Right lobe of liver (tissue), 6 donors: ENCODE results near the gene KLK7. TPM values are rescaled to one million over a fixed set of nuclear protein-coding genes. Genes with fewer than 3 reads are reported as not detected.

ENCODE experiments used
- ATAC-seq, 4 donors: fragments of 200-7000 bp; cut with Tn5 transposase; one replicate each; pipeline ENCODE4 v1.9.1; 2020; ENCODE audit warnings: mild to moderate bottlenecking in 4 of 4, moderate library complexity in 4 of 4
- DNase-seq, 3 donors: peaks; one replicate each; pipeline ENCODE4 v3.0.0-alpha.2; 2020
- H3K27ac ChIP-seq, 3 donors: fragments of 200-600 bp; one replicate each; pipeline ENCODE4 v1.8.0; 2022
- H3K27me3 ChIP-seq, 2 donors: fragments of 200-600 bp; one replicate each; pipeline ENCODE4 v1.8.0; 2022
- H3K36me3 ChIP-seq, 4 donors: fragments of 200-600 bp; sonication (generic) in 1 of 4; one replicate each; pipeline versions ENCODE4 v1.5.1 to v1.8.0; 2017 to 2022; ENCODE audit warnings: control low read depth in 1 of 4
- H3K4me1 ChIP-seq, 4 donors: fragments of 200-600 bp; sonication (generic) in 1 of 4; one replicate each; pipeline versions ENCODE4 v1.5.1 to v1.8.0; 2017 to 2022; ENCODE audit warnings: control low read depth in 1 of 4
- H3K4me3 ChIP-seq, 3 donors: fragments of 200-600 bp; one replicate each; pipeline ENCODE4 v1.8.0; 2022
- H3K9me3 ChIP-seq, 4 donors: fragments of 200-600 bp; sonication (generic) in 1 of 4; one replicate each; pipeline versions ENCODE4 v1.5.1 to v1.8.0; 2017 to 2022; ENCODE audit warnings: control low read depth in 1 of 4
- POLR2A ChIP-seq: fragments of 450-650 bp; IDR thresholded peaks from one replicate; pipeline ENCODE4 v1.6.1; 2017; ENCODE audit warnings: antibody characterized with exemption, mild to moderate bottlenecking
- WGBS: methylation state at CpG from one replicate; pipeline ENCODE4 v1.1.6; 2018; ENCODE audit warnings: low coverage, low lambda C conversion rate; ENCODE audit not compliant: insufficient coverage; ENCODE audit errors: missing lambda C conversion rate; 5-methylcytosine and 5-hydroxymethylcytosine counted together
- intact Hi-C, 2 donors: fragments of 100-400 bp; cut with DNase I; formaldehyde crosslinking; loops; one replicate each; pipeline versions ENCODE4 v1.11.2 to v1.14.1; 2022
- total RNA-seq, 6 experiments: library from RNA; depleted of rRNA in 2 of 6; stranded (reverse); fragments of >200 nt in 2 of 6; fragmentation: NEBNext Ultra II Directional in 3 of 6; extraction: Animal tissue kit (Norgen Biotek cat#: 25700) in 3 of 6; gene quantifications; one replicate each; pipeline versions ENCODE4 v1.1.0 to v1.2.4, GENCODE V29; 2016 to 2023
- TF ChIP-seq, protein P1 (sequence below), 4 donors: fragments of 200-600 bp in 3 of 4; fragments of 450-650 bp in 1 of 4; IDR thresholded peaks; one replicate each; pipeline versions ENCODE4 v1.5.1 to v1.8.0; 2016 to 2022; ENCODE audit warnings: antibody characterized with exemption in 4 of 4, mild to moderate bottlenecking in 2 of 4
- donor health status: DM: no; HTN: yes; CAD: no.
- donor health status: DM: no; HTN: no; CAD: no.
- donor health status: DM: no; HTN: no; CAD: no.
- donor health status: DM: no; HTN: yes; CAD: no.
- donor health status: DM: no; HTN: yes; CAD: no.

Gene KLK7
- total RNA-seq, 6 experiments from 2014 or later, result not detected

DNA sequence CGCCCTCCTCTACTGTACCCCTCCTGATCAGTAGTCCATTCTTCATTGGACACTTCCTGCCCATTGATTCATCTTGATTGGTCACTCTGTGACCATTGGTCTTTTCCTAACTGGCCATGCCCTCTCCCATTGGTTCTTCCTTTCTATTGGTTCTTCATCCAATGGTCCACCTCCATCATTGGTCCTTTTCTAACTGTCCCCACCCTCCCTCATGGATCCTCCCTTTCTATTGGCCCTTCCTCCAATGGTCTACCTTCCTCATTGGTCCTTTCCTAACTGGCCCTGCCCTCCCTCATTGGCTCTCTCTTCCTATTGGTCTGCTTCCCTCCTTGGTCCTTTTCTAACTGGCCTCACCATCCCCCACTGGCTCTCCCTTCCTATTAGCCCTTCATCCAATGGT, 21.5 kb downstream of the KLK7 start:
- DNase-seq, result no peak
- no peaks in the 10 kb centered on the region for H3K4me1 ChIP-seq
- no peaks in the 10 kb centered on the region for H3K9me3 ChIP-seq
- TF ChIP-seq, protein P1, sequence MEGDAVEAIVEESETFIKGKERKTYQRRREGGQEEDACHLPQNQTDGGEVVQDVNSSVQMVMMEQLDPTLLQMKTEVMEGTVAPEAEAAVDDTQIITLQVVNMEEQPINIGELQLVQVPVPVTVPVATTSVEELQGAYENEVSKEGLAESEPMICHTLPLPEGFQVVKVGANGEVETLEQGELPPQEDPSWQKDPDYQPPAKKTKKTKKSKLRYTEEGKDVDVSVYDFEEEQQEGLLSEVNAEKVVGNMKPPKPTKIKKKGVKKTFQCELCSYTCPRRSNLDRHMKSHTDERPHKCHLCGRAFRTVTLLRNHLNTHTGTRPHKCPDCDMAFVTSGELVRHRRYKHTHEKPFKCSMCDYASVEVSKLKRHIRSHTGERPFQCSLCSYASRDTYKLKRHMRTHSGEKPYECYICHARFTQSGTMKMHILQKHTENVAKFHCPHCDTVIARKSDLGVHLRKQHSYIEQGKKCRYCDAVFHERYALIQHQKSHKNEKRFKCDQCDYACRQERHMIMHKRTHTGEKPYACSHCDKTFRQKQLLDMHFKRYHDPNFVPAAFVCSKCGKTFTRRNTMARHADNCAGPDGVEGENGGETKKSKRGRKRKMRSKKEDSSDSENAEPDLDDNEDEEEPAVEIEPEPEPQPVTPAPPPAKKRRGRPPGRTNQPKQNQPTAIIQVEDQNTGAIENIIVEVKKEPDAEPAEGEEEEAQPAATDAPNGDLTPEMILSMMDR (IDR thresholded peaks at IDR 0.05), result no peak
- TF ChIP-seq POLR2A, result no peak
- H3K27me3 ChIP-seq, result no peaks in the 10 kb centered on the region
- H3K27ac ChIP-seq, result no peak overlapping the region
- intact Hi-C loops, result no loop called here
- 50% methylated on average over 1 of the region's 1 CpG for WGBS
- H3K36me3 ChIP-seq, result no peaks in the 10 kb centered on the region
- no peak for ATAC-seq
- H3K4me3 ChIP-seq, result no peak overlapping the region

- ATAC-seq (no peak), DNase-seq (no peak)
- no peaks in the 10 kb centered on the region for H3K36me3 ChIP-seq
- no peak for TF ChIP-seq POLR2A
- TF ChIP-seq, protein P1 (IDR thresholded peaks at IDR 0.05), result no peak
- H3K27ac ChIP-seq, result no peak overlapping the region
- 30% methylated on average over 7 of the region's 9 CpGs for WGBS
- no peaks in the 10 kb centered on the region for H3K9me3 ChIP-seq
- H3K27me3 ChIP-seq, result no peaks in the 10 kb centered on the region
- H3K4me3 ChIP-seq, result no peak overlapping the region
- intact Hi-C loops, result no loop called here
- no peaks in the 10 kb centered on the region for H3K4me1 ChIP-seq
Measured at GRCh38 chr19:50959731-50960500, 23.8 kb downstream of the KLK7 start.

GRCh38 chr19:50957587-50957986, 26.1 kb downstream of the KLK7 start:
- 30% methylated on average over 8 of the region's 8 CpGs for WGBS
- H3K36me3 ChIP-seq, result no peaks in the 10 kb centered on the region
- ATAC-seq (no peak), DNase-seq (no peak)
- H3K9me3 ChIP-seq, result no peaks in the 10 kb centered on the region
- H3K27ac ChIP-seq, result no peak overlapping the region
- H3K4me1 ChIP-seq, result no peaks in the 10 kb centered on the region
- no peaks in the 10 kb centered on the region for H3K27me3 ChIP-seq
- TF ChIP-seq, protein P1 (IDR thresholded peaks at IDR 0.05), result no peak
- TF ChIP-seq POLR2A, result no peak
- H3K4me3 ChIP-seq, result no peak overlapping the region
- intact Hi-C loops, result no loop called here

- WGBS, result 0% methylated on average over 2 of the region's 7 CpGs
- no peaks in the 10 kb centered on the region for H3K36me3 ChIP-seq
Measured at GRCh38 chr19:50952910-50953309, 30.8 kb downstream of the KLK7 start, which contains the start of gene KLK5. Gene KLK5 (minus strand): TSS chr19:50953038. CDS start chr19:50952657, 381 bp downstream.

More at GRCh38 chr19:50952910-50953309, 30.8 kb downstream of the KLK7 start, which contains the start of gene KLK5:
- no peak within 1 kb of the TSS for H3K27ac ChIP-seq
- intact Hi-C loops, result no loop called here
- no peaks in the 10 kb centered on the region for H3K9me3 ChIP-seq
- no peak for ATAC-seq
- TF ChIP-seq, protein P1 (IDR thresholded peaks at IDR 0.05), result no peak
- TF ChIP-seq POLR2A, result no peak
- H3K4me1 ChIP-seq, result no peaks in the 10 kb centered on the region
- H3K27me3 ChIP-seq, result no peaks in the 10 kb centered on the region
- H3K4me3 ChIP-seq, result no peak within 1 kb of the TSS
- DNase-seq, result no peak
